ENCODE data around the gene SNX8. TPM values are rescaled to one million over a fixed set of nuclear protein-coding genes. Genes with fewer than 3 reads are reported as not detected.
A peak's percentile ranks its signal among the peaks of the same experiment; 100 is the strongest.

The SNX8 gene
- total and polyA plus RNA-seq, 2 of the 13 experiments (the other 11 are each of a cell fraction or from before 2014, with no cell fraction given) = 20.6 to 45.2 TPM

GRCh38 chr7:2314209-2314955 lies at the start of gene SNX8 (continued):
- TF ChIP-seq NFE2L1 (CRISPR knock-in tag; IDR thresholded peaks at IDR 0.05; ENCODE audit: borderline replicate concordance) = no peak
- TF ChIP-seq MEF2D (CRISPR knock-in tag; IDR thresholded peaks at IDR 0.05) = no peak
- no peak for TF ChIP-seq ZNF703 (CRISPR knock-in tag; IDR thresholded peaks at IDR 0.05; ENCODE audit: borderline replicate concordance)
- TF ChIP-seq MZF1 (CRISPR knock-in tag; IDR thresholded peaks at IDR 0.05; ENCODE audit: borderline replicate concordance) = no peak
- TF ChIP-seq ZBTB14 (CRISPR knock-in tag; IDR thresholded peaks at IDR 0.05) = no peak
- no peak for TF ChIP-seq NCOA5 (CRISPR knock-in tag; IDR thresholded peaks at IDR 0.05)
- no peak for TF ChIP-seq NFAT5 (CRISPR knock-in tag; IDR thresholded peaks at IDR 0.05)
- no peak for TF ChIP-seq ZNF292 (CRISPR knock-in tag; IDR thresholded peaks at IDR 0.05; ENCODE audit: borderline replicate concordance, low read depth)
- TF ChIP-seq ZNF766 (CRISPR knock-in tag; IDR thresholded peaks at IDR 0.05; ENCODE audit: borderline replicate concordance) = no peak
- TF ChIP-seq ZNF432 (CRISPR knock-in tag; IDR thresholded peaks at IDR 0.05; ENCODE audit: borderline replicate concordance) = no peak
- TF ChIP-seq ZHX2 (IDR thresholded peaks at IDR 0.05; ENCODE audit: low read depth) = no peak
- no peak for TF ChIP-seq ZHX2 (CRISPR knock-in tag; IDR thresholded peaks at IDR 0.05; ENCODE audit: borderline replicate concordance)
- no peak for TF ChIP-seq ZNF678 (CRISPR knock-in tag; IDR thresholded peaks at IDR 0.05)
- 0 out of 2 replicates have a peak, but pooled peaks have one; percentile 37 for TF ChIP-seq ZNF607 (CRISPR knock-in tag; IDR thresholded peaks at IDR 0.05; ENCODE audit: borderline replicate concordance)
- no peak for TF ChIP-seq NR1H2 (CRISPR knock-in tag; IDR thresholded peaks at IDR 0.05; ENCODE audit: borderline replicate concordance, low read depth)
- no peak for TF ChIP-seq ZNF850 (CRISPR knock-in tag; conservative IDR thresholded peaks at IDR 0.05)
- TF ChIP-seq BRCA1 (CRISPR knock-in tag; IDR thresholded peaks at IDR 0.05) = no peak

Measured in HepG2 (cell line).